ENCODE measurements around the gene RIOX2.
"Not testable (repeated sequence)": the region's sequence is repeated elsewhere in the genome, so short reads cannot be mapped to it uniquely, and the experiment has no call there.

RIOX2 gene

DNA sequence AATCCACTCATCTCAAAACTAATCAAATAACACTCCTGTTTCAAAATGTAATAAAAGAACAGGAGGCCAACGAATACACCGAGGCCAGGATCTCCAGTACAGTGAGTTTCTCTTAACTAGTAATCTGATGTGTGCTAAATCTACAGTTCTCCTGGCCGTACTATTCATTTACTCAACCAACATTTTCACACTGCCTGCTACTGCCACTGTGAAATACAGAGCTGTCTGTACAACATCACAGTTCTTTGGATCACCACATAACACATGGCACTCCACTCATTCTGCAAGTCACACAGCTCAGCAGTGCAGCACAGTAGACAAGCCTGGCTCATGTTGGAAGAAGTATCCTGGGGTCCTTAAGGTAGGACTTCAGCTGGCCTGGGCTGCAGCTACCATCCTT is 21.9 kb downstream of the RIOX2 start:
- DNase-seq = no peak

DNA sequence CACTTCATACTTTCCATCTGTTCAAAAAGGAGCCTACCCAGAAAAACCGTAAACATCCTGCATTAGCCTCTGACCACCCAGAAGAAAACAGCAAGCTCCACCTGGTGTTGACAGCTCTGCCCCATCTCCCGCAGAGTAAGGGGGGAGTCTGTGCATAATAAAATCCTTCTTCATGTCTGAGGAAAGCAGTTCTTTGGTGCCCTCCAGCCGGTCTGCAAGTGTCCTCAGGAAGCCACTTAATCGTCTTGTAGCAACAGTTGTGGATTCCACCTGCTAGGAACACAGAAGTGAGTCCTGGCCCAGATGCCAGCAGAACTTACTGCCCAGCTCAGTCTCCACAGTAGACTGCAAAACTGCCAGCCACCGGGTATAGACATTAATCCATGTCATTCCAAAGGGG is 22.5 kb downstream of the RIOX2 start:
- no peak for DNase-seq

DNA sequence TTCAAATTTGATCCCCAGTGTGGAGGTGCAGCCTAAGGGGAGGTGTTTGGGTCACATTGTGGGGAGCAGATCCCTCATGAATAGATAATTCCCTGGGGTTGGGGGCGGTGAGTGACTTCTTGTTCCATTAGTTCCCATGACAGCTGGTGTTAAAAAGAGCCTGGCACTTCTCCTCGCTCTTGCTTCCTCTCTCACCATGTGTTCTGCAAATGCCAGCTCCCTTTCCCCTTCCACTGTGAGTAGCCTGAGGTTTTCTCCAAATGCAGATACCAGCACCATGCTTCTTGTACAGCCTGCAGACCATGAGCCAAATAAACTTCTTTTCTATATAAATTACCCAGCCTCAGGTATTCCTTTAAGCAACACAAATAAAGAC is 23.1 kb downstream of the RIOX2 start:
- no peak for DNase-seq

DNA sequence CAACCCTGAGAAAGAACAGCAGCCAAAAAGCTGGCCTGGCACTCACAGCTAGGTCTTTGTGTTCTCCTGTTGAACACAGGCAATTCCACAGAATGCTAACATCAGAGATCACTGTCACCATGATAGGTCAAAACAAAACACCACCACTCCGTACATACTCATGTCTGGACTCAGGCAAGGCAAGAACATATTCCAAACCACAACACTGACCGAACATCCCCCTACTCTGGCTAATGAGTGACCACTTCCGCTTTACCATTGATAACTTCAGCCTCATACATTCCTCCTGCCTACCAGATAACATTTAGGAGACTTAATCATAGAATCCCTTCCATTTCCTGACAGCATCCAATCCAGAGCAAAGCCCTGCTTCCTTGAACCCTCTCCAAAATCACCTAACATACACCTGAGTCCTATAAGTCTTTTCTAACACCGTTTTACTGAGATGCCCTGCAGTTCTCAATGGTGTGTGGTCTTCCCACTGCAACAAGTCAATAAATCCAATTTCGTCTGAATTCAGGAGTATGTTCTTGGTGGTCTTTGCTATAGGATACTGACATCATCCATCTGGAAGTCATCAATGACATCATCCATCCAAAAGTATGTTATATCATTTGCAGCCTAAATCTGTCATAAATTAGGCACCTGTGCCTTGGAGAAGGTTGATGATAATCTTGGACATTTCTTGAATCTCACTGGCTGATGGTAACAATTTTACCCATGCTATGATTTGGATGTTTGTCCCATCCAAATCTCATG is 23.7 kb downstream of the RIOX2 start:
- DNase-seq = no peak

DNA sequence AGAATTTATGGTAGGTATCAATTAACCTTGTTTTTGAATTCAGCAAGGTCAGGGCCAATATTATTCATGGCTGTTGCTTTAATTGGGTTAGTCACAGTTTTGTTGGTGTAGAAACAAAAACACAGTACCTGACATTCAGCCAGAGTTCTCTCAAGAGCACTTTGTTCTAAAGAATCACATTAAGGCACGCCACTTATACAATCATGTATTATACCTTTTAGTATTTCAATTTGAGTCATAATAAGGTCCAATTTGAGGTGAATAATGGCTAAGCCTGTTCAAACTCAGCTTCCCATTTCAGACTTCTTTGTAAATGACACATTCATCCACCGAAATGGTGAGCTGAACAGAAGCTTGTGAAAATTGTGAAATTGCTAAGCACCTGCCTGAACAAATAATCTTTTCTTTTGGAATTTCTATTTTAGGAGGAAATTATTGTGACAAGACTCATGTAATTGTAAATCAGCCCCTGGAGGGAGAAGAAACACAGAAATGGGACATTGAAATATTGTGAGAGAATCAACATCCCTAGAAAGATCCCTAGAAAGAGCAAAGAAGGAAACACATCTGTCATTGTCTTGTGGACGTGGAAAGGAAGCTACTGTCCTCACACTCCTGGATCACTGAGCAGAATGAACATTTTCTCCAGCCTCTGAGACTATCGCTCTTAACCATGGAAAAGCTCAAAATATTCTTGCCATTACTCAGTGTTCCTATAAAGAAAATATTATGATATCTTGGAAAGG is 29.3 kb downstream of the RIOX2 start:
- no peak for DNase-seq

DNA sequence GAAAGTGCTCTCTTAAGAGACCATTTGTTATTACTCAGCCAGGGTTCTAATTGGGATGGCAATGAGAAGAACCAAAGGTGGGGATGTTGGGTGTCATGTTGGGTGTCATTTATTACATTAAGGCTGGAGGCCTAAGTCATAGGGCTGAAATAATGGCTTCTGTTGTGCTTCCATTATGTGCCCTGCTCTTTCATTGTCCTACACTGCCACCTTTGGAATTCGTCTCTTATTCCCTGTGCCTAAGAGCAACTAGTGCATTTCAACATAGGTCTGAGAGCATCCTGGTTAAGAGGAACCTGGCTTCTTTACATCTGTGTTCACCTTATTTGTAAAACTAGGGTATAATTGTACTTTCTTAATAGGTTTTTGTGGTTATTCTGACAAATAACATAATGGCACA is 32.2 kb downstream of the RIOX2 start:
- no peak for DNase-seq

DNA sequence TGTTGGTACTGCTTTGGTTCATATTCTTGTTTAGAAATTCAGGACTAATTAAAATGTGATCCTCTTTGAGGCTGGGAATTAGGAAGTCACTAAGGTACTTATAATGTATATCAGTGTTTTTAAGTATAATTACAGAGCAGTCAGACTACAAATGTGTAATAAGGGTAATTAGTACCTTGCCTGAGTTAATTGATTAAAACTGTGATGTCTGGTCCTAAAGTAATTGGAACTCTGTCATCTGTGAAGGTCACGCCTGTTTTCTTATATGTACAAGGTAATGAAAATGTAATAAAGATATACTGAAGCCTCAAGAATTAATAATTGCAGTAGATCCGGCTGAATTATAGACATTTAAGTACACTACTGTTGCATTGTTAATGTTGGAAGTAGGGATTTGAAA is 32.8 kb downstream of the RIOX2 start:
- DNase-seq = no peak

DNA sequence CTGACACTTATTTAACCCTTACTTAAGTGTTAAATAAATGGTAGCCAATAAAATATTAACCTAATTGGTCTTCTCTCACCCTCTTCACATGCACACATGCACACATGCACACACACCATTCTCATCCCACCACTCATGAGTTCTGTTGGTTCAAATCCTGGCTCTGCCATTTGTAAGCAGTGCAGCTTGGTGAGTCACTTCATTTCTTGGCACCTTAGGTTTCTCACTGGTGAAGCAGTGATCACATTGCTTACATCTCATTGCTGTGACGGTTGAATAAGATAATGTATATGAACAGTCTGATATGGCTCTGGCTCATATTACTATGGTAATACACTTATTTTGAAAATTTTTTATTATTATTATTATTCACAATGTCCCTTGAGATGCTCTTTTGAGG is 33.8 kb downstream of the RIOX2 start:
- DNase-seq = no peak

DNA sequence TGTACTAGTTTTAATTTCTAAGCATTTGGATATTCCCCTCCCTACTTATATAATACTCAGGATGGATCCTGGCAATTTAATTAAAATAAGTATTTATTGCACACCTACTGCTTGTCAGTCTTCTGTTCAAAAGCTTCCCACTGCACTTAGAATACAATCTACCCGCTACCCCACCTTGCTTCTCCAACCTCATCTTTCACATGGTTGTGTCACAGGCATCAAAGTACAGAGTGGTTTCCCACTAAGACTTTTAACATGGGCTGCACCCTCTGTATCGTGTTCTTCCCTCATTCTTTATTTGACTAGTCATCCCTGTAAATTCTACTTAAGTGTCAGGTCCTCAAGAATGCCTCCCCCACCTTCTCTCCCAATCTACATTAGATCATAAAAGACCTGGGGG is 35.0 kb downstream of the RIOX2 start:
- no peak for DNase-seq

DNA sequence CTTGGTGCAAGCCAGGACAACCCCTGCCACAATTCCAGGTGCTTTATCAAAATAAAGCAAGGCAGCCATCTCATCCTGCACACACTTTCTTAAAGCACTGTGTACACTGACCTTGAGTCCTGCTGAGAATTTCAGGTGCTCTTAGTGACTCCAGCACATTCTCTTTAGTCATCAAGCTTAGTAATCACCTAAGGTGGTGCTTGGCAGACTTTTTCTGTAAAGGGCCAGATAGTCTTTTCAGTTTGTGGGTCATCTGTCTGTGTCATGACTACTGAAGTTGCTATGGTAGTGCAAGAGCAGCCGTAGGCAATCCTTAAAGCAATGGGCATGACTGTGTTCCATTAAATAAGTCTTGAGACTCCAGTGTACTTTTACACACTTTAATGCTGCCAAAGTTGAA is 36.4 kb downstream of the RIOX2 start:
- DNase-seq = no peak

DNA sequence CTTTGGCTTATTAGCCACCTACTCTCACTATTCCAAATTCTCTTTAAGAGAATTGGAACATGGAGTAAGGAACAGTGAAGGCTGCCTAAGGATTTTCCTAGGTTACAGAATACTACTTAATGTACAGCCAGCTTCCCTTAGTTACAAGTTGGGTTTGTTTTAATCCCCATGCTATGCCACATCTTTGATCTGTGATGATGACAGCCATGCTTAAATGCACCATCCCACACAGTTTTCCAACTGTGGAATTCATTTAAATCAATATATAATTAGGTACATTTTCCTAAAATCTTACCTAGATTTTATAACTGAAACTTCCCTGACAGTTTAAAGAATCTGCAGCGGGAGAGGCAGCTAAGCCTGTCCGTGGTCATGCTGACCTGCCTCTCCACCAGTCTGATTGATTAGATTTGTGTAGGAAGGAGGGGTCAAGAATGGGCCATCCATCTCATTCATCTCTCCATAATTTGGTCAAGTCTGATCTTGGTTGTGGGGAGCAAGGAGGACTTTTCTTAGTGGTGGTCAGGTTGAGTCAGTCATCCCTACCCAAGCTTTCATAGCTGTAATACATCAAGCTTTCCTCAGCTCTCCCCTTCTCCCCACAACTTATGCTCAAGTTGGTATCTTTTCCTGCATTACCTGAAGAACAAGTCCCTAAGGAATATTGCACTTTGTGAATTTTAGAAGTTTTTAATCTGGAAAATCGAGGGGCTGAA is 37.1 kb downstream of the RIOX2 start:
- no peak for DNase-seq

DNA sequence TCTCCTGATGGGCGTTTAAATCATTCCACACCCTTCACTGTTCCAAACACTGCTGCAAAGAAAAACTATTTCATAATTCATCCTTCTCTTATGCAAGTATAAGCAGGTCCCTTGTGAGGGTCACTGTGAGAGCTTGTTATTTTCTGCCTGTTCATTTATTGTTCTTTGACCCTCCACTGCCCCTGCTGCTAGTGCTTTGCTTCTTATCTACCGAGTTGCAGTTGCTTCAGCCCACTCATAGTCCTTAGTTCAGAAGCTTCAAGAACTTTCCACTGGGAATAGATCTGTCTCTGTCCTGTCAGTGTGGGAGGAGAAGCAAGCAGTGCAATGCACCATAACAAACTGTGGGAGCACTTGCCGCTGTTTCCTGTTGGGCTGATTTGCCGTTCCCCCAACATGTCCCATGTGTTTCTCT is 39.8 kb downstream of the RIOX2 start:
- no peak for DNase-seq

DNA sequence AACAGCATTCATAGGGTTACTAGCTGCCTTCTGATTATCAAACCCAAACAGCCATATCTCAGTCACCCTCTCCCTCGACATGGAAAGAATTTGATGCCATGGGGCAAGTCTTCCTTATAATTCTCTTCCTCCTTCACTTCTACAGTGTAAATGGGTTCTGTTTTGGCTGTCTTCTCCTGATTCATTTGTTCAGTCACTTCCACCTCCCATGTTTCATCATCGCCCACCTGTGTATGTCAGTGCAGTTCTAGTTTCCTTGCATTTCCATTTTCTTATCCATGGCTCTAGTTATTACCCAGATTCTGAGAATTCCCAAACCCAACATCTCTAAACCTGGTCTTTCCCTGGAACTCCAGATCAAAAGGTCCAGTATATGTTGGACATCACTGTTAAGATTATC is 41.0 kb downstream of the RIOX2 start:
- no peak for DNase-seq

DNA sequence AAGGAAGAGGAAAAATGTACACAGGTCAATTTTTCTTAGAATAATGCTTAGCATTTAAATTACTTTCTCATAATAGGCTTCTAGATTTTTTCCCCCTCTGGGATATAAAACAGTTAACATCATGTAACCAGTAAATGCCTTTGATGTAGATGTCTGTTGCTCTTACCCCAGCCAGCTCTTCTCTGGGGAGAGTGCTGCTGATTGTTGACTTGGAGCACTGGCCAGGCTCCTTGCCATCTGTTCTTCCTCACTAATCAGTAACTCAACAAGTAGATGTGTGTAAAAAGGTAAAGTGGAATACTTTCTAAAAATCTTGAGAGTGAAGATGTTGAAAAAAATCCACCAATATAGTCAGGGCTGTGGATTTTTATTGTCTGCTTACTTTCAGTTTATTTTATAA is 42.2 kb downstream of the RIOX2 start:
- no peak for DNase-seq

DNA sequence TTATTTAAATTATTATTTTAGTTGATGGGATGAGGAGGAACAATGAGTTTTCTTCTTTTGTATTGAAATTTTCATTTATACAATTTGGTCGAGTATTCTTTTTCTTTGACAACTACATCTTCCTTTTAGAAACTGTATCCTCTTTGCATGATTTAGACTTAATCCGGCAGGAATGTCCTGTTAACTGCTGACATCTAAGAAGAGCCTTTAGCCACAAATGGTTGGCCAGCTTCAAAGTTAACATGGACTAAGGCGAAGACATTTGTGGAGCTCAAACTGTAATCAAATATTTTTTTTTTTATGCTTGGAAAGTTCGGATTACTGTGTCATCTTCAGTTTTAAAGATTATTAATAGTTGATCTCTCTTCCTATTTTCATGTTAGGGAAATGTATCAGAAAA is 43.2 kb downstream of the RIOX2 start:
- no peak for DNase-seq

DNA sequence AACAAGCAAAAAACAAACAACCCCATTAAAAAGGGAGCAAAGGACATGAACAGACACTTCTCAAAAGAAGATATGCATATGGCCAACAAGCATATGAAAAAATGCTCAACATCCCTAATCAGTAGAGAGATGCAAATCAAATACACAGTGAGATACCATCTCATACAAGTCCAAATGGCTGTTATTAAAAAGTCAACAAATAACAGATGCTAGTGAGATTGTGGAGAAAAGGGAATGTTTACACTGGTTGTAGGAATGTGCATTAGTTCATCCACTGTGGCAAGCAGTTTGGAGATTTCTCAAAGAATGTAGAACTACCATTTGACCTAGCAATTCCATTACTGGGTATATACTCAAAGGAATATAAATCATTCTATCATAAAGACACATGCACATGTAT is 44.5 kb downstream of the RIOX2 start:
- no peak for DNase-seq

DNA sequence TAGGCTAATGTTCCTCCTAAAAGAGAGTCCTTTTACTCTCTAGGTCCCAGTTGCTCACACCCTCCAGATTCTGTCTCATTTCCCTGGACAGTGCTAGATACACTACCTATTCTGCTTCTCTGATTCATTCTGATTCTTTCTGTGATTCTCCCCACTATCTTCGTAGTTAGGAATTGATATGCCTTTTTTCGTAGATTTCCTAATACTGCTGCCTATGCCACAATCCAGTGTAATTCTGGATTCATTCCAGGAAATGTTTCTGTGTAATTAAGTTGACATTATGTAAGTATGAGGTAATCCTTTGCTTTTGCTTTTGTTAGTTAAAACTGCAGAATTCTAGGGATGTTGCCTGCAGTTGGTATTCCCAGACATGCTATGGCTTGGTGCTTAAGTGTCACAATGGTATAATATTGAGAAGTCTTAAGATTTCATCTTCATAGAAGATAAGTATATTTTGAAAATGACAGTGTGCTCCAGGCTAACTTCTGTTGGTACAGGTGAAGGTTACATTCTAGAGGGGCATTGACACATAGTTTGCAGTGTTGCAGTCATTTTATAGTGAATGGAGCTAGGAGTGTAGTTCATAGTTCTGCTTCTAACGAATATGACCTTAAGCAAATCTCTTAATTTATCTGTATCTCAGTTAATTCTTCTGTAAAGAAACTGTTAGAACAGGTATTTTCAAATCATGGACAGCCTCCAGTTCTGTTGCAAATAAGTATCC is 54.3 kb downstream of the RIOX2 start:
- no peak for DNase-seq

DNA sequence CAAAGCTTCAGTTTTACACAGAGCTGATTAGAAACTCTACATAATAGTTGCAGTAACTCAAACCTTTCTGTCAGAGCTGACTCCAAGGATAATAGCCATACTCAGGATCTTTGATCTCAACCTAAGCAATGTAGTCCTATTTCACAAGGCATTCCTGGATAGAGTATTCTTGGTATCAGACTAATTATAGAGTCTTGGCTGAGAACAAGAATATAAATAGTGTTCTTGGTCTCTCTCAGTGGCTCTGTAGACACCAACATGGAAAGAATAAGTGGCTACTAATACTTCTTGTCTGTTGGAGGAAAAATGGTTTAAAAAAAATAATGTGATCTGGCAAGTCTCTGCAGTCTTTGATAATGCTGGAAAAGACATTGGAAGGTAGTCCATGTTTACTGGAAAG is 55.7 kb downstream of the RIOX2 start:
- no peak for DNase-seq

DNA sequence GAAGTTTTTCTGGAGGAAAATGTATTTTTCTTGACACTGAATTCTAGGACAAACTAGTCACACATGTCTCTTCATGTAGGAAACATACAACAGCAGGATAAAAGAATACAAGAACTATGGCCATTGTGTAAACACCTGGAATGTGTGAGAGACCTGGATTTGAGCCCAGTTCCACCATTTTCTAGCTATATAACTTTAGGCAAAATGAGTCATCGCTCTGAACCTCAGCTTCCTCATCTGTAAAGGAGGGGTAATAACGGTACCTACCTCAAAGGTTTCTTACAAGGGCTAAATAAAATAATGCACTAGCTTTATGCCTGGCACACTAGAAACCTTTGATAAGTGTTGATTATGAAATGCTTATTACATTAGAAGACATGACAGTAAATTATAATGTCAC is 57.8 kb downstream of the RIOX2 start:
- no peak for DNase-seq

DNA sequence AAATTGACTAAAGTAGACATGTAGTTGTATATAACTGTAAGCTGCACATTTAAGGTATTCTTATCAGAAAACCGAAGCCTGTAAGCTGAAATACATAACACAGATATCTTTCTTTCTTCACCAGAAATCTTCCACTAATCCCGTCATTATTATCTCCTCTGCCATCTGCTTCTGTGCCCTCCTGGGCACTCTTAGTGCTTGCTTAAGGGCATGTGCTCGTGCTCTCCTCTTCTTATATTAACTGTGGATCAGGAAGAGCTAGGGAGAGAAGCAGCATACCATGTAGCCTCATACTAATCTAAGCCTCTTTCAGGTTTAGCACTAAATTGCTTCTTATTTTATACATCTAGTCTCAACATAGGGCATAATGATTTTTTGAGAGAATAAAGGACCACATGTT is 60.8 kb downstream of the RIOX2 start:
- no peak for DNase-seq

DNA sequence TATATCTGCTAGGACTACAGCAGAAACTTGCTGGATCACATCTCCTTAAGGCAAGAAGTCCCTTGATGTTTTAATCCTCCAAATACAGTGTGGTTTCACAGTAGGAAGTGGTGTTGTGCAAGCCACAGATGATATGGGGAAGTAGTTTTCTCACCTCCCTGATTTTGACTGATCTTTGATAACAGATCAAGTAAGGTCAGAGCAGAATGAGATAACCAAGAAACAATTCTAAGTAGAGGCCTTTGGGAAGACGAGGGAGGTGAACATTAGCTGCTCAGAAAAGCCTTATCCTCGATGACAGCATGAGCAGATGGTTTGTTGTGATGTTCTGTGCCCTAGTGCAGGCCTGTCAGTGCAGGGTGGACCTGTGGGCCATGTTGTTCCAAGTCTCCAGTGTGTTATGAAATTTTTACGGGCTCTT is 61.3 kb downstream of the RIOX2 start:
- DNase-seq = no peak

DNA sequence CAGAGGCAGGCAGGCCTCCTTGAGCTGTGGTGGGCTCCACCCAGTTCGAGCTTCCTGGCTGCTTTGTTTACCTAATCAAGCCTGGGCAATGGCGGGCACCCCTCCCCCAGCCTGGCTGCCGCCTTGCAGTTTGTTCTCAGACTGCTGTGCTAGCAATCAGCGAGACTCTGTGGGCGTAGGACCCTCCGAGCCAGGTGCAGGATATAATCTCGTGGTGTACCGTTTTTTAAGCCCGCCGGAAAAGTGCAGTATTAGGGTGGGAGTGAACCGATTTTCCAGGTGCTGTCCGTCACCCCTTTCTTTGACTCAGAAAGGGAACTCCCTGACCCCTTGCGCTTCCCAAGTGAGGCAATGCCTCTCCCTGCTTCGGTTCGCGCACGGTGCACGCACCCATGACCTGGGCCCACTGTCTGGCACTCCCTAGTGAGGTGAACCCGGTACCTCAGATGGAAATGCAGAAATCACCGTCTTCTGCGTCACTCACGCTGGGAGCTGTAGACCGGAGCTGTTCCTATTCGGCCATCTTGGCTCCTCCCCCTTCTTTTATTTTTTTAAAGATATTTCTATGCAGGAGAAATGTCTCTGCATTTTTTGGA is 61.9 kb downstream of the RIOX2 start:
- not testable (repeated sequence) for DNase-seq

DNA sequence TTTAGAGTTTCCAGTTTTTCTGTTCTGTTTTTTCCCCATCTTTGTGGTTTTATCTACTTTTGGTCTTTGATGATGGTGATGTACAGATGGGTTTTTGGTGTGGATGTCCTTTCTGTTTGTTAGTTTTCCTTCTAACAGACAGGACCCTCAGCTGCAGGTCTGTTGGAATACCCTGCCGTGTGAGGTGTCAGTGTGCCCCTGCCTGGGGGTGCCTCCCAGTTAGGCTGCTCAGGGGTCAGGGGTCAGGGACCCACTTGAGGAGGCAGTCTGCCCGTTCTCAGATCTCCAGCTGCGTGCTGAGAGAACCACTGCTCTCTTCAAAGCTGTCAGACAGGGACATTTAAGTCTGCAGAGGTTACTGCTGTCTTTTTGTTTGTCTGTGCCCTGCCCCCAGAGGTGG is 62.4 kb downstream of the RIOX2 start:
- not testable (repeated sequence) for DNase-seq
